Measurements from ENCODE around the gene SEPTIN3. TPM values are rescaled to one million over a fixed set of nuclear protein-coding genes. Genes with fewer than 3 reads are reported as not detected.

Gene SEPTIN3
- polyA plus RNA-seq, 1 of the 3 experiments (the other 2 are of a cell fraction), result 0.35 TPM

DNA sequence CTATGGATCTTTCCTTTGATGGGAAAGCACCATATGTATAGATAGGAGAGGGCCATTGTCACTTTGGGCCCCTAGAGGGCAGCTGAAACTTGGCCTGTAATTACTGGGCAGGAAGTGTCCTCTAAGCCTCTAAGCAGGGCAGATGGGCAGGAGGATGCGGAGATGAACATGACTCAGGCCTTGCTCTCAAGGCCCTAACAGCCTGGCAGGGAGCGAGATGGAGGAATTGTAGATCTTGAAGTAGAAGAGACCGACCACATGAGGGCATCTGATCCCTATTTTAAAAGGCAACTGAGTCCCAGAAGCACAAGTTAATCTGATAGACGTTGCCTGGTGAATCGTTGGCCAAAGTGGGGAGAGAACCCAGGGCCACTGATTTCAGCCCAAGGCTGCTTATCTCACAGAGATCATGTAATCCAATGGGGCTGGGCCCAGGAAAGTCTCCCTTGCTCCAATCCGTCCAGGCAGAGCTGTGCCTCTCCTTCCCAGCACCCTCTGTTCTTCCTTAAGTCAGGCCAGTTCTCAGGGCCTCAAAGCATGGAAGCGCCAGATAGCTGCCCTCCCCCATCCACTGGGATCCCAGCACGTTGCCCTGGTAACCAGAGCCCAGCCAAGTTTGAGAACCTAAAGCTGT, 2.5 kb upstream of the SEPTIN3 start:
- H3K9me3 ChIP-seq, result no peaks in the 10 kb centered on the region
- WGBS (ENCODE audit: low lambda C conversion rate), result 59% methylated on average over 8 of the region's 8 CpGs
- no peaks in the 10 kb centered on the region for H3K79me2 ChIP-seq (ENCODE audit: insufficient read depth)
- H3K4me1 ChIP-seq (ENCODE audit: control insufficient read depth in 1 of 2, insufficient read depth in 2 of 2, low read depth in 1 of 2, low read length in 1 of 2), result peaks cover 0 to 10% of the 10 kb centered on the region in 2 experiments; a peak in 1 of 4 replicates
- H3K9ac ChIP-seq, result no peak overlapping the region
- no peaks in the 10 kb centered on the region for H3K27me3 ChIP-seq (ENCODE audit: insufficient read depth)
- ChIA-PET POLR2A (no interaction called here), CTCF (interaction anchor here (1.2 to 1.8 kb wide), 2 partner anchors 14 to 15 kb away, joined by 4 to 6 read pairs; no protein-coding TSS in a partner anchor)
- no peaks in the 10 kb centered on the region for H3K9me2 ChIP-seq
- H3K36me3 ChIP-seq (replicated peaks in 1 of 2; ENCODE audit: control insufficient read depth in 1 of 2, insufficient read depth in 2 of 2, low read length in 1 of 2), result no peaks in the 10 kb centered on the region
- peak; percentile 23 for DNase-seq
- no peak overlapping the region for H3K4me2 ChIP-seq
- no peak overlapping the region for H2AFZ ChIP-seq (ENCODE audit: low read depth)
- no peaks in the 10 kb centered on the region for H3F3A ChIP-seq (replicated peaks; ENCODE audit: insufficient read depth)
- TF ChIP-seq MXI1 (IDR thresholded peaks at IDR 0.05; ENCODE audit: low read depth, low read length), result no peak
- no peak for TF ChIP-seq CHD2 (IDR thresholded peaks at IDR 0.05; ENCODE audit: low read length, partially characterized antibody)
- peak; percentile 51 for TF ChIP-seq RAD21 (IDR thresholded peaks at IDR 0.05; ENCODE audit: low read length)
- TF ChIP-seq JUND (IDR thresholded peaks at IDR 0.05), result no peak
- TF ChIP-seq, protein P1, sequence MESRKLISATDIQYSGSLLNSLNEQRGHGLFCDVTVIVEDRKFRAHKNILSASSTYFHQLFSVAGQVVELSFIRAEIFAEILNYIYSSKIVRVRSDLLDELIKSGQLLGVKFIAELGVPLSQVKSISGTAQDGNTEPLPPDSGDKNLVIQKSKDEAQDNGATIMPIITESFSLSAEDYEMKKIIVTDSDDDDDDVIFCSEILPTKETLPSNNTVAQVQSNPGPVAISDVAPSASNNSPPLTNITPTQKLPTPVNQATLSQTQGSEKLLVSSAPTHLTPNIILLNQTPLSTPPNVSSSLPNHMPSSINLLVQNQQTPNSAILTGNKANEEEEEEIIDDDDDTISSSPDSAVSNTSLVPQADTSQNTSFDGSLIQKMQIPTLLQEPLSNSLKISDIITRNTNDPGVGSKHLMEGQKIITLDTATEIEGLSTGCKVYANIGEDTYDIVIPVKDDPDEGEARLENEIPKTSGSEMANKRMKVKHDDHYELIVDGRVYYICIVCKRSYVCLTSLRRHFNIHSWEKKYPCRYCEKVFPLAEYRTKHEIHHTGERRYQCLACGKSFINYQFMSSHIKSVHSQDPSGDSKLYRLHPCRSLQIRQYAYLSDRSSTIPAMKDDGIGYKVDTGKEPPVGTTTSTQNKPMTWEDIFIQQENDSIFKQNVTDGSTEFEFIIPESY (IDR thresholded peaks at IDR 0.05; ENCODE audit: borderline replicate concordance, low read depth), result no peak
- TF ChIP-seq EP300 (IDR thresholded peaks at IDR 0.05; ENCODE audit: borderline replicate concordance in 1 of 2, low read depth in 1 of 2, low read length in 1 of 2), result no peak
- no peak for TF ChIP-seq RXRA (IDR thresholded peaks at IDR 0.05; ENCODE audit: borderline replicate concordance, low read depth)
- TF ChIP-seq, protein P2, sequence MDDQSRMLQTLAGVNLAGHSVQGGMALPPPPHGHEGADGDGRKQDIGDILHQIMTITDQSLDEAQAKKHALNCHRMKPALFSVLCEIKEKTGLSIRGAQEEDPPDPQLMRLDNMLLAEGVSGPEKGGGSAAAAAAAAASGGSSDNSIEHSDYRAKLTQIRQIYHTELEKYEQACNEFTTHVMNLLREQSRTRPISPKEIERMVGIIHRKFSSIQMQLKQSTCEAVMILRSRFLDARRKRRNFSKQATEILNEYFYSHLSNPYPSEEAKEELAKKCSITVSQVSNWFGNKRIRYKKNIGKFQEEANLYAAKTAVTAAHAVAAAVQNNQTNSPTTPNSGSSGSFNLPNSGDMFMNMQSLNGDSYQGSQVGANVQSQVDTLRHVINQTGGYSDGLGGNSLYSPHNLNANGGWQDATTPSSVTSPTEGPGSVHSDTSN (IDR thresholded peaks at IDR 0.05), result no peak
- TF ChIP-seq MEF2A (IDR thresholded peaks at IDR 0.05; ENCODE audit: borderline replicate concordance, low read depth), result no peak
- TF ChIP-seq, protein P3, sequence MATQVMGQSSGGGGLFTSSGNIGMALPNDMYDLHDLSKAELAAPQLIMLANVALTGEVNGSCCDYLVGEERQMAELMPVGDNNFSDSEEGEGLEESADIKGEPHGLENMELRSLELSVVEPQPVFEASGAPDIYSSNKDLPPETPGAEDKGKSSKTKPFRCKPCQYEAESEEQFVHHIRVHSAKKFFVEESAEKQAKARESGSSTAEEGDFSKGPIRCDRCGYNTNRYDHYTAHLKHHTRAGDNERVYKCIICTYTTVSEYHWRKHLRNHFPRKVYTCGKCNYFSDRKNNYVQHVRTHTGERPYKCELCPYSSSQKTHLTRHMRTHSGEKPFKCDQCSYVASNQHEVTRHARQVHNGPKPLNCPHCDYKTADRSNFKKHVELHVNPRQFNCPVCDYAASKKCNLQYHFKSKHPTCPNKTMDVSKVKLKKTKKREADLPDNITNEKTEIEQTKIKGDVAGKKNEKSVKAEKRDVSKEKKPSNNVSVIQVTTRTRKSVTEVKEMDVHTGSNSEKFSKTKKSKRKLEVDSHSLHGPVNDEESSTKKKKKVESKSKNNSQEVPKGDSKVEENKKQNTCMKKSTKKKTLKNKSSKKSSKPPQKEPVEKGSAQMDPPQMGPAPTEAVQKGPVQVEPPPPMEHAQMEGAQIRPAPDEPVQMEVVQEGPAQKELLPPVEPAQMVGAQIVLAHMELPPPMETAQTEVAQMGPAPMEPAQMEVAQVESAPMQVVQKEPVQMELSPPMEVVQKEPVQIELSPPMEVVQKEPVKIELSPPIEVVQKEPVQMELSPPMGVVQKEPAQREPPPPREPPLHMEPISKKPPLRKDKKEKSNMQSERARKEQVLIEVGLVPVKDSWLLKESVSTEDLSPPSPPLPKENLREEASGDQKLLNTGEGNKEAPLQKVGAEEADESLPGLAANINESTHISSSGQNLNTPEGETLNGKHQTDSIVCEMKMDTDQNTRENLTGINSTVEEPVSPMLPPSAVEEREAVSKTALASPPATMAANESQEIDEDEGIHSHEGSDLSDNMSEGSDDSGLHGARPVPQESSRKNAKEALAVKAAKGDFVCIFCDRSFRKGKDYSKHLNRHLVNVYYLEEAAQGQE (IDR thresholded peaks at IDR 0.05; ENCODE audit: low read depth, low read length), result no peak
- TF ChIP-seq, protein P4, sequence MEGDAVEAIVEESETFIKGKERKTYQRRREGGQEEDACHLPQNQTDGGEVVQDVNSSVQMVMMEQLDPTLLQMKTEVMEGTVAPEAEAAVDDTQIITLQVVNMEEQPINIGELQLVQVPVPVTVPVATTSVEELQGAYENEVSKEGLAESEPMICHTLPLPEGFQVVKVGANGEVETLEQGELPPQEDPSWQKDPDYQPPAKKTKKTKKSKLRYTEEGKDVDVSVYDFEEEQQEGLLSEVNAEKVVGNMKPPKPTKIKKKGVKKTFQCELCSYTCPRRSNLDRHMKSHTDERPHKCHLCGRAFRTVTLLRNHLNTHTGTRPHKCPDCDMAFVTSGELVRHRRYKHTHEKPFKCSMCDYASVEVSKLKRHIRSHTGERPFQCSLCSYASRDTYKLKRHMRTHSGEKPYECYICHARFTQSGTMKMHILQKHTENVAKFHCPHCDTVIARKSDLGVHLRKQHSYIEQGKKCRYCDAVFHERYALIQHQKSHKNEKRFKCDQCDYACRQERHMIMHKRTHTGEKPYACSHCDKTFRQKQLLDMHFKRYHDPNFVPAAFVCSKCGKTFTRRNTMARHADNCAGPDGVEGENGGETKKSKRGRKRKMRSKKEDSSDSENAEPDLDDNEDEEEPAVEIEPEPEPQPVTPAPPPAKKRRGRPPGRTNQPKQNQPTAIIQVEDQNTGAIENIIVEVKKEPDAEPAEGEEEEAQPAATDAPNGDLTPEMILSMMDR (IDR thresholded peaks at IDR 0.05), result peak; percentile 20; the same call in 1 of the 2 replicates
- no peak for TF ChIP-seq TEAD4 (IDR thresholded peaks at IDR 0.05; ENCODE audit: borderline replicate concordance, insufficient read depth)
- no peaks in the 10 kb centered on the region for H4K20me1 ChIP-seq (ENCODE audit: insufficient read depth)
- no peak overlapping the region for H3K4me3 ChIP-seq (ENCODE audit: low read depth in 2 of 2, low read length in 1 of 2)
- H3K27ac ChIP-seq (ENCODE audit: low read depth in 2 of 2, low read length in 1 of 2), result no peak overlapping the region; a peak in 1 of 4 replicates

Measured in SK-N-SH (cell line).